ENCODE results near the gene PLCB3.

The PLCB3 gene

GRCh38 chr11:64263021-64263946 is 12.0 kb downstream of the PLCB3 start:
- TF ChIP-seq CTCF (IDR thresholded peaks at IDR 0.05; ENCODE audit: low read depth, low read length): no peak

GRCh38 chr11:64263947-64264317 is 12.6 kb downstream of the PLCB3 start:
- DNase-seq (ENCODE audit: extremely low read depth, low read depth): no peak
- TF ChIP-seq CTCF (IDR thresholded peaks at IDR 0.05; ENCODE audit: low read depth, low read length): no peak

More at GRCh38 chr11:64263021-64263946, 12.0 kb downstream of the PLCB3 start:
- no peak for DNase-seq (ENCODE audit: extremely low read depth, low read depth)

GRCh38 chr11:64264371-64264852 is 13.1 kb downstream of the PLCB3 start:
- TF ChIP-seq CTCF (IDR thresholded peaks at IDR 0.05; ENCODE audit: low read depth, low read length): no peak
- DNase-seq (ENCODE audit: extremely low read depth, low read depth): no peak

- TF ChIP-seq CTCF (IDR thresholded peaks at IDR 0.05; ENCODE audit: low read depth, low read length): no peak
- DNase-seq (ENCODE audit: extremely low read depth, low read depth): no peak
Measured at GRCh38 chr11:64265176-64266160, 14.1 kb downstream of the PLCB3 start.

- no peak for DNase-seq (ENCODE audit: extremely low read depth, low read depth)
Measured at GRCh38 chr11:64266339-64266738, 15.0 kb downstream of the PLCB3 start.

GRCh38 chr11:64267207-64267945 is 16.0 kb downstream of the PLCB3 start:
- TF ChIP-seq CTCF (IDR thresholded peaks at IDR 0.05; ENCODE audit: low read depth, low read length): no peak
- no peak for DNase-seq (ENCODE audit: extremely low read depth, low read depth)

More at GRCh38 chr11:64266339-64266738, 15.0 kb downstream of the PLCB3 start:
- TF ChIP-seq CTCF (IDR thresholded peaks at IDR 0.05; ENCODE audit: low read depth, low read length): no peak
